C4-2B (cell line): ENCODE data around the gene GGT6.

Experiments
- CTCF ChIP-seq: fragments of 450-650 bp; conservative IDR thresholded peaks from 2 replicates; pipeline ENCODE4 v1.5.1; 2017; ENCODE audit warnings: mild to moderate bottlenecking
- ZFX ChIP-seq: fragments of 450-650 bp; IDR thresholded peaks from 2 replicates; pipeline ENCODE4 v1.6.1; 2017

- TF ChIP-seq CTCF, result no peak
- no peak for TF ChIP-seq ZFX
Measured at GRCh38 chr17:4531988-4532736, 28.2 kb downstream of the GGT6 start.
